ENCODE measurements around the gene KCNC2.

- TF ChIP-seq CTCF (IDR thresholded peaks at IDR 0.05) (no peak), POLR2A (IDR thresholded peaks at IDR 0.05) (no peak)
These were observed 70.4 kb downstream of the KCNC2 start for GRCh38 chr12:75139196-75139595.
